Effector memory CD8-positive, alpha-beta T cell (primary cell): ENCODE results near the gene FAM167B.

Source experiments
- ATAC-seq: fragments of 150-1000 bp; cut with Tn5 transposase; replicated peaks from 2 replicates; pipeline ENCODE4 v1.10.0; 2021; ENCODE audit warnings: mild to moderate bottlenecking, moderate library complexity
- DNase-seq, 3 experiments: peaks; one replicate each; pipeline ENCODE4 v3.0.0; 2021
- H3K27ac Mint-ChIP-seq, 2 donors: one replicate each; pipeline ENCODE4 v1.8.0; 2022; ENCODE audit warnings: mild to moderate bottlenecking in 2 of 2, mixed read lengths in 2 of 2, moderate library complexity in 2 of 2
- H3K27me3 Mint-ChIP-seq, 2 donors: one replicate each; pipeline ENCODE4 v1.8.0; 2022; ENCODE audit warnings: mixed read lengths in 2 of 2
- H3K36me3 Mint-ChIP-seq: one replicate; pipeline ENCODE4 v1.8.0; 2022; ENCODE audit warnings: mild to moderate bottlenecking, moderate library complexity, mixed read lengths; ENCODE audit not compliant: insufficient read depth
- H3K4me1 Mint-ChIP-seq, 2 donors: one replicate each; pipeline ENCODE4 v1.8.0; 2022; ENCODE audit warnings: low read depth in 2 of 2, mixed read lengths in 2 of 2
- H3K4me3 Mint-ChIP-seq, 2 donors: one replicate each; pipeline ENCODE4 v1.8.0; 2022; ENCODE audit warnings: mild to moderate bottlenecking in 2 of 2, mixed read lengths in 2 of 2, moderate library complexity in 2 of 2
- H3K9me3 Mint-ChIP-seq, 2 donors: one replicate each; pipeline ENCODE4 v1.8.0; 2022; ENCODE audit warnings: mixed read lengths in 2 of 2
- total RNA-seq, 9 experiments: gene quantifications; one replicate each; lab custom pipeline; 2026; lab: John Stamatoyannopoulos, UW

FAM167B gene
- 0 to 0.75 (median 0.13) reads per million in 9 experiments for total RNA-seq

DNA sequence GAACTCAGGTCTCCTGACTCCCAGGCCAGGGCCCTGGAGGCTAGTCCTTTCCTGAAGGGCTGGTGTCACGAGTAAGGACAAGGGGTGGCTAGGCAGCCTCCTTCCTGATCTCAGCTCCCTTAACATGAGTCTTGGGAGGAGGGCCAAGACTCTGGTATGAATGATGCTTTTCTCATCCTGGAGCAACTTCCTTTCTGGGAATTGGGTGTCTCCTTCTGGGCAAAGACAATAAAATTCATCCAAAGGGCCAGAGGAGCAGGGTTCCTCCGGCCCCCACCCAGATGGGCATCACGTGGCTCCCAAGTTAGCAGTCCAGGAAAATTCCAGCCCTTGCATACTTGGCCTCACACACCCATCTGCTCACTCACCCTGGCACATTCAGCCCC is at the start of gene FAM167B:
TSS of gene FAM167B (plus strand) at position 335 of the 386 bp plus-strand sequence. CDS start 200 bp downstream, outside the sequence.
- H3K4me1 Mint-ChIP-seq = peaks cover 36 to 43% of the 10 kb centered on the region in 2 donors
- H3K36me3 Mint-ChIP-seq = peaks cover 24% of the 10 kb centered on the region
- peak within 1 kb of the TSS; percentile 88 to 96 for H3K4me3 Mint-ChIP-seq
- no peak for DNase-seq
- no peaks in the 10 kb centered on the region for H3K27me3 Mint-ChIP-seq
- peak within 1 kb of the TSS; percentile 97 to 98 for H3K27ac Mint-ChIP-seq
- H3K9me3 Mint-ChIP-seq = no peaks in the 10 kb centered on the region
- ATAC-seq = no peak

- ATAC-seq = no peak
- no peaks in the 10 kb centered on the region for H3K27me3 Mint-ChIP-seq
- H3K4me3 Mint-ChIP-seq = no peak overlapping the region
- peaks cover 52 to 57% of the 10 kb centered on the region in 2 donors for H3K4me1 Mint-ChIP-seq
- H3K27ac Mint-ChIP-seq = peak overlapping the region in 1 of 2 donors; percentile 52
- H3K9me3 Mint-ChIP-seq = no peaks in the 10 kb centered on the region
- H3K36me3 Mint-ChIP-seq = peaks cover 37% of the 10 kb centered on the region
- no peak for DNase-seq
Measured at GRCh38 chr1:32197837-32198236, 49.2 kb upstream of the FAM167B start.

- peak overlapping the region in 1 of 2 donors; percentile 43 for H3K4me3 Mint-ChIP-seq
- H3K4me1 Mint-ChIP-seq = peaks cover 53 to 57% of the 10 kb centered on the region in 2 donors
- H3K27me3 Mint-ChIP-seq = no peaks in the 10 kb centered on the region
- peak overlapping the region in 1 of 2 donors; percentile 52 for H3K27ac Mint-ChIP-seq
- no peaks in the 10 kb centered on the region for H3K9me3 Mint-ChIP-seq
- ATAC-seq = no peak
- DNase-seq = no peak
- H3K36me3 Mint-ChIP-seq = peaks cover 34% of the 10 kb centered on the region
Measured at GRCh38 chr1:32198237-32199042, 48.6 kb upstream of the FAM167B start.

DNA sequence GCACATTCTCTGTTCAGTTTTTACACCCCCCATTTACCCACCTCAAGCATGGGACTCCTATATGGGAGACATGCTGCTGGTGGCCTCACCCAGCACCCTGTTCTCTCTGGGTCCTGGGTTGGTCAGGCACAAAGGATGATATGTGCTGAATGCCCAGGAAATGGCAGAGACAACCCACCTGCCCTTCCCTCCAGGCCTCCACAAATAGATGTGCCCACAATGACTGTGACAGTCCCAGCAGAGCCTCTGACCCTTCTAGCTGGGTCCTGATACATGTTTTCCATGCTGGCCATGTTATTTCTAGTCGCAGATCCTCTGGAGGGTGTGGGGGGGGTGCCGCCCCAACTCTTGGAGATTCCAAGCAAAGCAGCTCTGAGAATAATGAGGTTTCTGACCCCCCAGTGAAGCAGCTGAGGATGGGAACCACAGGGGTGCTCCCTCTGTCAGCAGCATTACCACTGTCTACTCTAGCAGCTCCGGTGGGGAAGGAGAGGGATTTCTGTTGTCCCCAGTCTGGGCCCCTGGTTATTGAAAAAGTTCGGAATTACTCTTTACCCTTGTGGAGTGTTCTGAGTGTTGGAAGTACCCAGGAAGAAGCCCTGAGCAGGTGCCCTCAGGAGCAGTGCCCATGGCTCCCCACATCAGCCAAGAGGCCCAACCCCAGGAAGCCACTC is 47.8 kb upstream of the FAM167B start:
- H3K4me3 Mint-ChIP-seq = peak overlapping the region in 1 of 2 donors; percentile 14
- peaks cover 55 to 60% of the 10 kb centered on the region in 2 donors for H3K4me1 Mint-ChIP-seq
- H3K27ac Mint-ChIP-seq = peak overlapping the region in 1 of 2 donors; percentile 94
- no peak for ATAC-seq
- no peaks in the 10 kb centered on the region for H3K9me3 Mint-ChIP-seq
- peaks cover 30% of the 10 kb centered on the region for H3K36me3 Mint-ChIP-seq
- DNase-seq = no peak
- H3K27me3 Mint-ChIP-seq = no peaks in the 10 kb centered on the region

DNA sequence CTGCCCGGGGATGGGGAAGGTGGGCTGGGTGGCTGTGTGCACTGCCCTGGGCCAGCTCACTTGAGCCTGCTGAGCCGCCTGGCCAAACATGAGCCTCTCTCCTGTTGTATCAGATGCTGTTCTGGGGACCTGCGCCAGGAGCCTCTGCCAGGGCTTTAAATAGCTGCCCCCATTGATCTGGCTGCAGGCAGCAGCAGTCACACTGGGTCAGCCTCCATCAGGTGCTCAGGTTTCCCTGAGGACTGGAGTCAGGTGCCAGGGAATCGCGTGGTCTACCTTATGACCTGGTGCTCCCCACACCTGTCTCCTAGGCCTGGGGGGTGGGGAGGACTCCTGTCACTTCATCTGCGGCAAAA is 47.3 kb upstream of the FAM167B start:
- Mint-ChIP-seq H3K36me3 (peaks cover 30% of the 10 kb centered on the region), H3K9me3 (no peaks in the 10 kb centered on the region), H3K27ac (peak overlapping the region; percentile 94), H3K4me1 (peaks cover 57 to 60% of the 10 kb centered on the region in 2 donors), H3K4me3 (peak overlapping the region; percentile 92), H3K27me3 (no peaks in the 10 kb centered on the region)
- ATAC-seq = no peak
- no peak for DNase-seq

- peak; percentile 23 to 52 (median 35) for DNase-seq
- H3K36me3 Mint-ChIP-seq = peaks cover 27% of the 10 kb centered on the region
- H3K27ac Mint-ChIP-seq = peak within 1 kb of the TSS; percentile 94
Measured at GRCh38 chr1:32200226-32201010, 46.6 kb upstream of the FAM167B start, which contains the start of gene CCDC28B. CCDC28B (plus strand) TSS chr1:32200595; CDS start chr1:32201936, 1,341 bp downstream.

GRCh38 chr1:32201011-32201855 is 45.8 kb upstream of the FAM167B start:
- Mint-ChIP-seq H3K4me3 (peak overlapping the region; percentile 92), H3K27ac (peak overlapping the region; percentile 94), H3K36me3 (peaks cover 23% of the 10 kb centered on the region), H3K27me3 (no peaks in the 10 kb centered on the region), H3K9me3 (no peaks in the 10 kb centered on the region), H3K4me1 (peaks cover 55 to 57% of the 10 kb centered on the region in 2 donors)
- peak; percentile 63 to 77 (median 74) for DNase-seq
- peak; percentile 76 for ATAC-seq

More at GRCh38 chr1:32200226-32201010, 46.6 kb upstream of the FAM167B start, which contains the start of gene CCDC28B:
- H3K27me3 Mint-ChIP-seq = no peaks in the 10 kb centered on the region
- H3K4me3 Mint-ChIP-seq = peak within 1 kb of the TSS; percentile 92
- peaks cover 56 to 61% of the 10 kb centered on the region in 2 donors for H3K4me1 Mint-ChIP-seq
- peak; percentile 32 for ATAC-seq
- H3K9me3 Mint-ChIP-seq = no peaks in the 10 kb centered on the region

- H3K9me3 Mint-ChIP-seq = no peaks in the 10 kb centered on the region
- peak overlapping the region; percentile 91 to 94 for H3K27ac Mint-ChIP-seq
- no peak for DNase-seq
- peaks cover 35 to 40% of the 10 kb centered on the region in 2 donors for H3K4me1 Mint-ChIP-seq
- H3K36me3 Mint-ChIP-seq = peaks cover 22% of the 10 kb centered on the region
- H3K4me3 Mint-ChIP-seq = peak overlapping the region; percentile 84 to 88
- H3K27me3 Mint-ChIP-seq = no peaks in the 10 kb centered on the region
- no peak for ATAC-seq
Measured at GRCh38 chr1:32204943-32205361, 42.1 kb upstream of the FAM167B start.

DNA sequence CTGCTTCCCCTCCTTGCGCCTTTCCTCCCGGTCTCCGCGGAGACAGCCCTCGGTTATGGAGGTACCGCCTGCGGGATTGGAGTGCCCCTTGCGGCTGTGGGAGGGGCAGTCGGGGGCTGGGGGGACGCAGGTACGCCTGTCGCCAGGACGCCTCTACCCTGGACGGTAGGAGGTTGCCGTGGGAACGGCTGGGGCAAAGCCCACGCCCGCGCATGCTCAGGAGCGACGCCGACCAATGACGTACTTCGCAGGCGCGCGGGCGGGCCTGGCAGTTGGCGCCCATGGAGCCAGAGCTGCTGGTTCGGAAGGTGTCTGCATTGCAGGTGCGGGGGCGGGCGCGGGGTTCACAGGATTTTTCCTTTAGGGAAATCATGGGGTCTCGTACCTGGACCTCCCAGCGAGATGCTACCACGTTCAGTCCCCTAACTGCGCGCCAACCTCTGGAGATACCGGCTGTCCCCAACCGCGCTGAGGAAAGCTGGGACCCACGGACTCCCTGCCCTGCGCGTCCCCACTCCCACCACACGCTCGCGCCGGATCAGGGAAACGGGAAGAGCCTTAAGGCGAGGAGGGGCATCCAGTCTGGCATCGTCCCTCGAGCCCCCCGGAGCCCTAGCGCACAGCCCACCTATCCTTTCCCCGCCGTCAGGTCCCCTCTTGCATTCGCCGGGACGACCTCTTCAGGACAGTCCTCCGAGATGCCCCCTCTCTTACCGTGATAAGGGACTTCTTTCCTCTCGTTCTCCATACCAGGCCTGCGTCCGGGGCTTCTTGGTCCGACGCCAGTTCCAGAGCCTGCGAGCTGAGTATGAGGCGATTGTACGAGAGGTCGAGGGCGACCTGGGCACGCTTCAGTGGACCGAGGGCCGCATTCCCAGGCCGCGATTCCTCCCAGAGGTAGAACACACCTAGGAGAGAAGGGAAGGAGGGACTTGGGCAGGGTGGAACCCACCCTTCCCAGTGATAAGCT is 41.3 kb upstream of the FAM167B start, which contains the start of gene IQCC:
TSS of gene IQCC (plus strand) at position 271 of the 970 bp plus-strand sequence. CDS start at position 282, 11 bp downstream.
- Mint-ChIP-seq H3K27ac (peak within 1 kb of the TSS; percentile 91 to 94), H3K36me3 (peaks cover 18% of the 10 kb centered on the region), H3K4me1 (peaks cover 28 to 34% of the 10 kb centered on the region in 2 donors), H3K4me3 (peak within 1 kb of the TSS; percentile 84 to 88), H3K9me3 (no peaks in the 10 kb centered on the region), H3K27me3 (no peaks in the 10 kb centered on the region)
- peak; percentile 78 to 84 (median 79) for DNase-seq
- peak; percentile 67 for ATAC-seq

GRCh38 chr1:32208469-32208868 is 38.6 kb upstream of the FAM167B start:
- Mint-ChIP-seq H3K27ac (no peak overlapping the region), H3K36me3 (peaks cover 3% of the 10 kb centered on the region), H3K9me3 (no peaks in the 10 kb centered on the region), H3K4me3 (no peak overlapping the region), H3K4me1 (peaks cover 14 to 18% of the 10 kb centered on the region in 2 donors), H3K27me3 (no peaks in the 10 kb centered on the region)
- DNase-seq = no peak
- no peak for ATAC-seq

DNA sequence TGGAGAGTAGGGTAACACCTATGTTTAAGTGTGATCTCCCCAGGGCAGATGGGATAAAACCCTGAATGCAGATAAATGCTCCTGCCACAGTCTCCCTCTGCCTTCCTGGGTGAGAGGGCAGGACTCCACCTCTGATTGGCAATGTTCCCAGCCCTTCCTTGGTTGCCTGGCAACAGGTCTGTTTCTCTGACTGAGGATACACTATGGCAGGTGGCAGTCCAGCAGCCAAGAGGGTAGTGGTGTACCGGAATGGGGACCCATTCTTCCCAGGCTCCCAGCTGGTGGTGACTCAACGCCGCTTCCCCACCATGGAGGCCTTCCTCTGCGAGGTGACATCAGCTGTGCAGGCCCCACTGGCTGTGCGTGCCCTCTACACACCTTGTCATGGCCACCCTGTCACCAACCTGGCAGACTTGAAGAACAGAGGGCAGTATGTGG is 38.1 kb upstream of the FAM167B start, which contains the start of gene DCDC2B:
TSS of gene DCDC2B (plus strand) at position 199 of the 438 bp plus-strand sequence. CDS start at position 204, 5 bp downstream.
- peaks cover 13 to 17% of the 10 kb centered on the region in 2 donors for H3K4me1 Mint-ChIP-seq
- no peaks in the 10 kb centered on the region for H3K9me3 Mint-ChIP-seq
- peak within 1 kb of the TSS; percentile 60 to 83 for H3K27ac Mint-ChIP-seq
- DNase-seq (no peak), ATAC-seq (no peak)
- H3K4me3 Mint-ChIP-seq = no peak within 1 kb of the TSS
- H3K27me3 Mint-ChIP-seq = no peaks in the 10 kb centered on the region
- H3K36me3 Mint-ChIP-seq = peaks cover 3% of the 10 kb centered on the region
